Psoas muscle (tissue), 8 donors: Measurements from ENCODE around the gene TMPRSS6. TPM values are rescaled to one million over a fixed set of nuclear protein-coding genes. Genes with fewer than 3 reads are reported as not detected.

Experiments
- ATAC-seq, 4 donors: fragments of 200-7000 bp; cut with Tn5 transposase; one replicate each; pipeline ENCODE4 v1.9.1; 2020; ENCODE audit warnings: moderate library complexity in 3 of 4, mild to moderate bottlenecking in 2 of 4
- DNase-seq, 2 donors: peaks; one replicate each; pipeline ENCODE4 v3.0.0-alpha.2; 2020
- H3K27ac ChIP-seq: fragments of 200-600 bp; one replicate; pipeline ENCODE4 v1.8.0; 2022
- H3K27me3 ChIP-seq, 3 donors: fragments of 200-600 bp in 1 of 3; one replicate each; pipeline versions ENCODE4 v1.6.1 to v1.8.0; 2013 to 2022; ENCODE audit warnings: low read length in 2 of 3, mild to moderate bottlenecking in 2 of 3, moderate library complexity in 1 of 3; ENCODE audit not compliant: insufficient read depth in 3 of 3
- H3K36me3 ChIP-seq, 2 donors: fragments of 200-600 bp in 1 of 2; one replicate each; pipeline versions ENCODE4 v1.6.1 to v1.8.0; 2013 to 2022; ENCODE audit warnings: low read depth in 1 of 2, mild to moderate bottlenecking in 1 of 2, moderate library complexity in 1 of 2; ENCODE audit not compliant: insufficient read depth in 1 of 2
- H3K4me1 ChIP-seq: fragments of 200-600 bp; one replicate; pipeline ENCODE4 v1.8.0; 2022
- H3K4me3 ChIP-seq: fragments of 200-600 bp; one replicate; pipeline ENCODE4 v1.8.0; 2022; ENCODE audit warnings: mild to moderate bottlenecking
- H3K9me3 ChIP-seq: fragments of 200-600 bp; one replicate; pipeline ENCODE4 v1.8.0; 2022
- CTCF ChIP-seq: fragments of 200-600 bp; IDR thresholded peaks from one replicate; pipeline ENCODE4 v1.8.0; 2022; ENCODE audit warnings: antibody characterized with exemption
- WGBS, 3 donors: extraction: QIAGEN DNeasy Blood & Tissue Kit; methylation state at CpG; one replicate each; pipeline versions ENCODE4 v1.1.6 to v1.1.7; 2013; 5-methylcytosine and 5-hydroxymethylcytosine counted together
- intact Hi-C, 2 donors: fragments of 100-400 bp; cut with DNase I; formaldehyde crosslinking; loops; one replicate each; pipeline versions ENCODE4 v1.11.0 to v1.14.2; 2022
- polyA plus RNA-seq, 3 donors: library from polyadenylated mRNA; stranded (reverse); fragments of 200-250 nt; gene quantifications; one replicate each; pipeline ENCODE4 v1.2.3, GENCODE V29; 2013
- total RNA-seq, 4 donors: library from RNA; stranded (reverse); fragmentation: NEBNext Ultra II Directional in 2 of 4; extraction: Animal tissue kit (Norgen Biotek cat#: 25700) in 2 of 4; gene quantifications; one replicate each; pipeline versions ENCODE4 v1.2.1 to v1.2.4, GENCODE V29; 2021 to 2023
- donor health status: healthy with polysubstance abuse.
- donor health status: DM: no; HTN: no; CAD: no; lungs with moderate emphysema.
- donor health status: Bipolar disorder and iron deficiency.
- donor health status: healthy.
- donor health status: DM: yes; HTN: yes; CAD: no.
- donor health status: DM: no; HTN: no; CAD: no.
- donor health status: DM: no; HTN: no; CAD: no.
- donor health status: DM: yes; HTN: yes; CAD: no.

The TMPRSS6 gene
- total and polyA plus RNA-seq, 7 donors, result not detected

GRCh38 chr22:37098976-37099591 lies 10.4 kb downstream of the TMPRSS6 start:
- DNase-seq, result no peak
- Histone ChIP-seq H3K9me3 (no peaks in the 10 kb centered on the region), H3K36me3 (no peaks in the 10 kb centered on the region), H3K4me3 (no peak overlapping the region), H3K4me1 (no peaks in the 10 kb centered on the region), H3K27ac (no peak overlapping the region), H3K27me3 (peaks cover 0 to 48% (median 10%) of the 10 kb centered on the region in 3 donors)
- TF ChIP-seq CTCF, result no peak
- intact Hi-C loops, result no loop called here
- WGBS, 3 donors, result 32 to 40% (median 39%) methylated on average over 10 of the region's 10 CpGs
- peak in 1 of 4 donors; percentile 21 for ATAC-seq

- Histone ChIP-seq H3K27ac (no peak overlapping the region), H3K27me3 (peaks cover 0 to 46% (median 6%) of the 10 kb centered on the region in 3 donors), H3K4me1 (no peaks in the 10 kb centered on the region), H3K9me3 (no peaks in the 10 kb centered on the region), H3K36me3 (no peaks in the 10 kb centered on the region), H3K4me3 (no peak overlapping the region)
- intact Hi-C loops, result no loop called here
- WGBS, 3 donors, result 58 to 63% (median 58%) methylated on average over 5 to 13 of the region's 13 CpGs
- no peak for TF ChIP-seq CTCF
- DNase-seq (no peak), ATAC-seq (no peak)
These were observed 12.2 kb downstream of the TMPRSS6 start for GRCh38 chr22:37097346-37097745.

DNA sequence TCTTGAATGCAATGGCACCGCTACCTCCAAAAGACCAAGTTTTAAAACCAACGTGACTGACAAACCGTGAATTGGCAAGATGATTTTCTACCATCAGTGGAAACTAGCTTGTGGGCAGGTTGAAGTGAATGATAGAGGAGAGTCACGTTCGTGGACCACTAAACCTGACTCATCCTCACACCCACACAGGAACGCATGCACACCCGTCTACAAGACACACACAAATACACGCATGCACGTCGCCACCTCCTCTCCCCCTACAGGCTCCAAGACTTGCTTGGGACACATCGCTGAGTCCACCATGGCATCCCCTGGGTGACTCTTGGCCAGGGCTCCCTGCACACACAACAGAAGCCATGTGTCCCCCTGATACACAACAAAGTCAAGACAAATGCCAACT lies 14.4 kb downstream of the TMPRSS6 start:
- Histone ChIP-seq H3K27me3 (peaks cover 0 to 59% (median 6%) of the 10 kb centered on the region in 3 donors), H3K9me3 (no peaks in the 10 kb centered on the region), H3K36me3 (no peaks in the 10 kb centered on the region), H3K4me3 (no peak overlapping the region), H3K4me1 (no peaks in the 10 kb centered on the region), H3K27ac (no peak overlapping the region)
- intact Hi-C loops, result no loop called here
- DNase-seq, result no peak
- no peak for TF ChIP-seq CTCF
- WGBS, 3 donors, result 77 to 87% (median 84%) methylated on average over 11 of the region's 11 CpGs
- no peak for ATAC-seq

DNA sequence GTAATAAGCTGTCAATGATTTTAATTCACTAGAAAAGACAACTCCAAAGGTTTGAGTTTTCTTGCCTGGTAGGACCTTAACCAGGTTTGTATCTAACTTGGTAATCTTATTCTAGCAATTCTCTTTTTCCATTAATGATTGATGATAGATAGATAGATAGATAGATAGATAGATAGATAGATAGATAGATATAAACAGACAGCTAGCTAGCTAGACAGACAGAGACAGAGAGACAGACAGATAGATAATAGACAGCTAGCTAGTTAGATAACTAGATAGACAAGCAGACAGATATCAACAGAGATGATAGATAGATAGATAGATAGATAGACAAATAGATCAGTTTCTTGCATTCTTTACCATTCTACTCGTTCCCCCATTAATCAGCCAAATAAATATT lies 15.3 kb downstream of the TMPRSS6 start:
- 67 to 82% (median 69%) methylated on average over 1 of the region's 1 CpG for WGBS, 3 donors
- intact Hi-C loops, result no loop called here
- Histone ChIP-seq H3K9me3 (no peaks in the 10 kb centered on the region), H3K4me1 (no peaks in the 10 kb centered on the region), H3K27me3 (peaks cover 0 to 59% (median 6%) of the 10 kb centered on the region in 3 donors), H3K4me3 (no peak overlapping the region), H3K27ac (no peak overlapping the region), H3K36me3 (no peaks in the 10 kb centered on the region)
- no peak for DNase-seq
- no peak for ATAC-seq
- TF ChIP-seq CTCF, result no peak

DNA sequence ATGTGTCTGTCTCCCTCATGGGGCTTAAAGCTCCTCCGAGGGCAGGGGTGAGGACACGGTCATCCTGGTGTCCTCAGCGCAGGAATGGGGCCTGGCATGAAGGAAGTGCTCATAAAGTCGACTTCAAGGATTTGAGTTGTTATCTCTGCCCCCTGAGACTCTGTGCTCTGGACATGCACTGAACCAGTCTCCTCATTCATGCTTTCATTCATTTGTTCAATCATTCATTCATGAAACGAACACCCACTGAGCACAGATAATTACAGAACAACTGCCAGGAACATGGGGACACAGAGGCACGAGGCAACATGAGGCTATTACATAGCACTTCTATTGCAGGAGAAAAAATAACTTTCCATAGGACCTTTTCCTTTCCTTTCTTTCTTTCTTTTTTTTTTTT lies 16.5 kb downstream of the TMPRSS6 start:
- H3K4me3 ChIP-seq, result no peak overlapping the region
- peaks cover 0 to 55% (median 6%) of the 10 kb centered on the region in 3 donors for H3K27me3 ChIP-seq
- H3K36me3 ChIP-seq, result no peaks in the 10 kb centered on the region
- WGBS, 3 donors, result 49 to 56% (median 53%) methylated on average over 6 of the region's 6 CpGs
- no peak overlapping the region for H3K27ac ChIP-seq
- H3K9me3 ChIP-seq, result no peaks in the 10 kb centered on the region
- intact Hi-C loops, result no loop called here
- no peaks in the 10 kb centered on the region for H3K4me1 ChIP-seq
- ATAC-seq (no peak), DNase-seq (no peak)
- no peak for TF ChIP-seq CTCF
